Gastrocnemius medialis (tissue), 4 donors: Measurements from ENCODE around the gene RAB3IL1. TPM values are rescaled to one million over a fixed set of nuclear protein-coding genes. Genes with fewer than 3 reads are reported as not detected.

Source experiments
- ATAC-seq, 2 donors: fragments of 150-250 bp; one replicate each; pipeline ENCODE4 v1.9.1; 2016
- DNase-seq, 2 donors: peaks; one replicate each; pipeline ENCODE4 v3.0.0-alpha.2; 2019
- H3K27ac ChIP-seq, 4 donors: fragments of 200-600 bp; sonication (generic); 1 replicate in 1 of 4; 2 replicates in 3 of 4; pipeline ENCODE4 v1.5.1; 2016 to 2018; ENCODE audit warnings: mild to moderate bottlenecking in 2 of 4, moderate library complexity in 1 of 4
- H3K27me3 ChIP-seq, 3 donors: fragments of 200-600 bp; sonication (generic) in 2 of 3; 1 replicate in 1 of 3; 2 replicates in 2 of 3; pipeline versions ENCODE4 v1.5.1 to v1.6.0; 2016 to 2019; ENCODE audit warnings: mild to moderate bottlenecking in 1 of 3, moderate library complexity in 1 of 3
- H3K36me3 ChIP-seq, 2 donors: fragments of 200-600 bp; sonication (generic) in 1 of 2; one replicate each; pipeline ENCODE4 v1.5.1; 2017 to 2018
- H3K4me1 ChIP-seq, 2 donors: fragments of 200-600 bp; sonication (generic) in 1 of 2; one replicate each; pipeline ENCODE4 v1.5.1; 2016 to 2017; ENCODE audit warnings: mild to moderate bottlenecking in 2 of 2
- H3K4me3 ChIP-seq, 4 donors: fragments of 200-600 bp; sonication (generic) in 3 of 4; 1 replicate in 1 of 4; 2 replicates in 3 of 4; pipeline ENCODE4 v1.5.1; 2016 to 2019; ENCODE audit warnings: mild to moderate bottlenecking in 2 of 4
- H3K9me3 ChIP-seq, 3 donors: fragments of 200-600 bp; sonication (generic) in 2 of 3; 1 replicate in 1 of 3; 2 replicates in 2 of 3; pipeline ENCODE4 v1.5.1; 2016 to 2019
- POLR2A ChIP-seq, 2 donors: fragments of 450-650 bp; IDR thresholded peaks; one replicate each; pipeline ENCODE4 v1.6.1; 2017; ENCODE audit warnings: antibody characterized with exemption in 2 of 2, mild to moderate bottlenecking in 2 of 2, moderate library complexity in 2 of 2
- in situ Hi-C, 4 donors: fragments of 200-750 bp; cut with MboI; loops; one replicate each; pipeline versions ENCODE4 v1.15.0 to v1.8.0; 2017; ENCODE audit warnings: low sequenced_read_pairs in 4 of 4
- intact Hi-C: fragments of 100-400 bp; cut with DNase I; formaldehyde crosslinking; loops from one replicate; pipeline ENCODE4 v1.15.1; 2023; ENCODE audit warnings: low total_unique reads
- microRNA-seq, 2 donors: library from miRNA; unstranded; fragments of <30 nt; microRNA quantifications; one replicate each; pipeline ENCODE4, GENCODE V29; 2016; ENCODE audit warnings: borderline replicate concordance in 2 of 2
- total RNA-seq, 4 donors: library from RNA; depleted of rRNA; stranded (reverse); fragments of >200 nt; gene quantifications; one replicate each; pipeline versions ENCODE4 v1.1.0 to v1.2.3, GENCODE V29; 2016
- TF ChIP-seq, protein P1 (sequence below), 5 experiments: fragments of 450-650 bp in 3 of 5; fragments of 200-600 bp in 2 of 5; sonication (generic) in 2 of 5; IDR thresholded peaks in 4 of 5; conservative IDR thresholded peaks in 1 of 5; 1 replicate in 4 of 5; 2 replicates in 1 of 5; pipeline ENCODE4 v1.5.1; 2016 to 2019; ENCODE audit warnings: antibody characterized with exemption in 5 of 5, mild to moderate bottlenecking in 3 of 5, moderate library complexity in 3 of 5

RAB3IL1 gene
- total RNA-seq, 4 donors from 2014 or later: 3.9 to 5.4 (median 4.9) TPM

DNA sequence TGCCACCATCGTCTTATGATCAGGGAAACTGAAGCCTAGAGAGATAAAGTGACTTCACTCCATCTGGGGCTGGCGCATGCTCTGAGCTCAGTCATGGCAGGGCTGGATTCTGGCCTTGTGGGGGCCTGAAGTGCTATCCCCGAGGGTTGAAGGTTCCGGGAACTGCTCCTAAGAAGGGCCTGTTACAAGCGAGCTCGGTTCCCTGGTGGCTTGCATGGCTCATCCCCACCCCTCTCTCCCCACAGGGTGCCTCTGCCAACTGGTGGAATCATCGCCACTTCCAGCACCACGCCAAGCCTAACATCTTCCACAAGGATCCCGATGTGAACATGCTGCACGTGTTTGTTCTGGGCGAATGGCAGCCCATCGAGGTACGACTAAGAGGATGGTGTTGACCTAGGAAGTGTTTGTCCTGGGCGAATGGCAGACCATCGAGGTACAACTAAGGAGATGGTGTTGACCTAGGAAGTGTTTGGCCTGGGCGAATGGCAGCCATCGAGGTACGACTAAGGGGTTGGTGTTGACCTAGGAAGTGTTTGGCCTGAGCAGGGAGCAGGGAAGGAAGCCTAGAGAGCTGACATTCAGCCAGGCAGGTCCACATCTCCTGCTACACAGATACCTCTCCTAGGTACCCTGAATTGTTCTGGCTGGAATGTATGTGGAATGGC, 69.3 kb downstream of the RAB3IL1 start:
- DNase-seq (no peak), ATAC-seq (no peak)
- Histone ChIP-seq H3K36me3 (no peaks in the 10 kb centered on the region), H3K4me3 (no peak overlapping the region), H3K27me3 (peaks cover 0 to 8% (median 2%) of the 10 kb centered on the region in 3 donors), H3K4me1 (peaks cover 0 to 5% of the 10 kb centered on the region in 2 donors), H3K9me3 (no peaks in the 10 kb centered on the region), H3K27ac (no peak overlapping the region)
- in situ Hi-C loops (no loop called here), intact Hi-C loops (no loop called here)
- TF ChIP-seq POLR2A (IDR thresholded peaks at IDR 0.05): no peak
- TF ChIP-seq, protein P1, sequence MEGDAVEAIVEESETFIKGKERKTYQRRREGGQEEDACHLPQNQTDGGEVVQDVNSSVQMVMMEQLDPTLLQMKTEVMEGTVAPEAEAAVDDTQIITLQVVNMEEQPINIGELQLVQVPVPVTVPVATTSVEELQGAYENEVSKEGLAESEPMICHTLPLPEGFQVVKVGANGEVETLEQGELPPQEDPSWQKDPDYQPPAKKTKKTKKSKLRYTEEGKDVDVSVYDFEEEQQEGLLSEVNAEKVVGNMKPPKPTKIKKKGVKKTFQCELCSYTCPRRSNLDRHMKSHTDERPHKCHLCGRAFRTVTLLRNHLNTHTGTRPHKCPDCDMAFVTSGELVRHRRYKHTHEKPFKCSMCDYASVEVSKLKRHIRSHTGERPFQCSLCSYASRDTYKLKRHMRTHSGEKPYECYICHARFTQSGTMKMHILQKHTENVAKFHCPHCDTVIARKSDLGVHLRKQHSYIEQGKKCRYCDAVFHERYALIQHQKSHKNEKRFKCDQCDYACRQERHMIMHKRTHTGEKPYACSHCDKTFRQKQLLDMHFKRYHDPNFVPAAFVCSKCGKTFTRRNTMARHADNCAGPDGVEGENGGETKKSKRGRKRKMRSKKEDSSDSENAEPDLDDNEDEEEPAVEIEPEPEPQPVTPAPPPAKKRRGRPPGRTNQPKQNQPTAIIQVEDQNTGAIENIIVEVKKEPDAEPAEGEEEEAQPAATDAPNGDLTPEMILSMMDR (IDR thresholded peaks at IDR 0.05 in 4 of 5, conservative IDR thresholded peaks at IDR 0.05 in 1 of 5): no peak

Small RNA genes lying within 50 kb of the gene (microRNA-seq; reads per million reads assigned to microRNA genes)
- gene MIR6746: 2.6 to 3.5 reads per million in 2 donors

Other genes with a start within 250 kb of the RAB3IL1 start
- 1 to 10 TPM in 3 of 4 donors, under 1 TPM in 1; 0.58 to 5.5 (median 2.9) TPM for gene DAGLA, start 237.2 kb downstream of the RAB3IL1 start, total RNA-seq
- gene MYRF, start 164.9 kb downstream of the RAB3IL1 start, total RNA-seq: under 1 TPM in 1 of 4 donors, not detected in 3; 0.07 TPM
- 10 to 100 TPM; 36.5 to 51.8 (median 47.2) TPM for gene TMEM258, start 125.0 kb downstream of the RAB3IL1 start, total RNA-seq
- 10 to 100 TPM in 2 of 4 donors, 1 to 10 TPM in 2; 7.4 to 15.7 (median 9.5) TPM for gene FEN1, start 124.7 kb downstream of the RAB3IL1 start, total RNA-seq
- 100 to 1,000 TPM in 1 of 4 donors, 10 to 100 TPM in 3; 25.4 to 209 (median 62.5) TPM for gene FADS1, start 100.6 kb downstream of the RAB3IL1 start, total RNA-seq
- gene FADS2, start 89.3 kb downstream of the RAB3IL1 start, total RNA-seq: 1 to 10 TPM; 1.5 to 6.4 (median 4.0) TPM
- gene FADS3, start 26.0 kb downstream of the RAB3IL1 start, total RNA-seq: 100 to 1,000 TPM in 2 of 4 donors, 10 to 100 TPM in 2; 40.7 to 196 (median 89.0) TPM
- 1 to 10 TPM in 1 of 4 donors, under 1 TPM in 2, not detected in 1; 0.93 to 1.7 (median 0.94) TPM for gene BEST1, start 32.8 kb upstream of the RAB3IL1 start, total RNA-seq
- gene FTH1, start 50.1 kb upstream of the RAB3IL1 start, total RNA-seq: 1,000 to 10,000 TPM; 1,340 to 3,366 (median 1,705) TPM
- 10 to 100 TPM in 2 of 4 donors, 1 to 10 TPM in 2; 6.3 to 18.7 (median 13.7) TPM for gene INCENP, start 206.4 kb upstream of the RAB3IL1 start, total RNA-seq